Neural cell (in vitro differentiated cells): ENCODE results near the gene SWAP70. TPM values are rescaled to one million over a fixed set of nuclear protein-coding genes. Genes with fewer than 3 reads are reported as not detected.

Experiments
- H2AFZ ChIP-seq: fragments of 200-600, 300-800 bp; sonication (generic), shearing (Covaris generic); 2 replicates; pipeline ENCODE4 v1.6.0; 2014; ENCODE audit warnings: low read depth, mild to moderate bottlenecking, antibody characterized with exemption, low read length, moderate library complexity
- H3F3A ChIP-seq: fragments of 200-600 bp; shearing (Covaris generic); 2 replicates; pipeline ENCODE4 v1.6.1; 2016; ENCODE audit warnings: mild to moderate bottlenecking, moderate library complexity, mixed read lengths, antibody characterized with exemption, low read length; ENCODE audit not compliant: insufficient read depth, poor library complexity, severe bottlenecking
- H3K27ac ChIP-seq: fragments of 200-600, 300-800 bp; sonication (generic), shearing (Covaris generic); 2 replicates; pipeline ENCODE4 v1.5.1; 2014; ENCODE audit warnings: mild to moderate bottlenecking, low read length, moderate library complexity
- H3K27me3 ChIP-seq: fragments of 300-800, 200-600 bp; sonication (generic), shearing (Covaris generic); 2 replicates; pipeline ENCODE4 v1.6.0; 2014; ENCODE audit warnings: mild to moderate bottlenecking, low read depth, low read length, moderate library complexity; ENCODE audit not compliant: insufficient read depth
- H3K36me3 ChIP-seq: fragments of 300-800, 200-600 bp; sonication (generic), shearing (Covaris generic); 2 replicates; pipeline ENCODE4 v1.5.1; 2014; ENCODE audit warnings: mild to moderate bottlenecking, antibody characterized with exemption, low read length, moderate library complexity; ENCODE audit not compliant: insufficient read depth
- H3K4me2 ChIP-seq: fragments of 300-800, 200-600 bp; sonication (generic), shearing (Covaris generic); 2 replicates; pipeline ENCODE4 v1.6.0; 2014; ENCODE audit warnings: mild to moderate bottlenecking, low read length
- H3K4me3 ChIP-seq: fragments of 300-800, 200-600 bp; sonication (generic), shearing (Covaris generic); 2 replicates; pipeline ENCODE4 v1.5.1; 2014; ENCODE audit warnings: mild to moderate bottlenecking, low read length, moderate library complexity
- H3K79me2 ChIP-seq: fragments of 200-600 bp; shearing (Covaris generic); replicated peaks from 2 replicates; pipeline ENCODE4 v1.6.0; 2014; ENCODE audit warnings: mild to moderate bottlenecking, low read length, moderate library complexity; ENCODE audit not compliant: insufficient read depth
- H3K9ac ChIP-seq: fragments of 300-800, 200-600 bp; sonication (generic), shearing (Covaris generic); 2 replicates; pipeline ENCODE4 v1.6.1; 2016; ENCODE audit warnings: mild to moderate bottlenecking, low read length, mixed read lengths
- H3K9me2 ChIP-seq: fragments of 200-600 bp; shearing (Covaris generic); 2 replicates; pipeline ENCODE4 v1.6.1; 2016; ENCODE audit warnings: mild to moderate bottlenecking, low read length, mixed read lengths; ENCODE audit not compliant: insufficient read depth
- H3K9me3 ChIP-seq: fragments of 200-600, 300-800 bp; sonication (generic), shearing (Covaris generic); 2 replicates; pipeline ENCODE4 v1.6.1; 2016; ENCODE audit warnings: mild to moderate bottlenecking, mixed run types, low read length, moderate library complexity, mixed read lengths
- H4K20me1 ChIP-seq: fragments of 200-600 bp; shearing (Covaris generic); 2 replicates; pipeline ENCODE4 v1.6.1; 2016; ENCODE audit warnings: mild to moderate bottlenecking, mixed run types; ENCODE audit not compliant: insufficient read depth
- EP300 ChIP-seq: fragments of 450-650 bp; conservative IDR thresholded peaks from 2 replicates; pipeline ENCODE4 v1.6.1; 2014; ENCODE audit warnings: antibody characterized with exemption, mild to moderate bottlenecking, moderate library complexity; ENCODE audit not compliant: poor library complexity, severe bottlenecking
- EZH2 ChIP-seq: fragments of 200-600, 300-800 bp; shearing (Covaris generic), sonication (generic); IDR thresholded peaks from 2 replicates; pipeline ENCODE4 v1.6.1; 2014; ENCODE audit warnings: antibody characterized with exemption, low read length, borderline replicate concordance, mild to moderate bottlenecking; ENCODE audit not compliant: insufficient read depth, poor library complexity, severe bottlenecking
- MXI1 ChIP-seq: fragments of 450-650 bp; conservative IDR thresholded peaks from 2 replicates; pipeline ENCODE4 v1.6.1; 2014; ENCODE audit warnings: antibody characterized with exemption, mild to moderate bottlenecking; ENCODE audit not compliant: poor library complexity, severe bottlenecking
- POLR2AphosphoS5 ChIP-seq: IDR thresholded peaks from 2 replicates; pipeline ENCODE4 v1.6.1; 2012
- RAD21 ChIP-seq: fragments of 450-650 bp; conservative IDR thresholded peaks from 2 replicates; pipeline ENCODE4 v1.6.1; 2014; ENCODE audit warnings: antibody characterized with exemption, mild to moderate bottlenecking, moderate library complexity
- SMC3 ChIP-seq: fragments of 450-650 bp; conservative IDR thresholded peaks from 2 replicates; pipeline ENCODE4 v1.6.1; 2014; ENCODE audit warnings: antibody characterized with exemption, mild to moderate bottlenecking, moderate library complexity; ENCODE audit not compliant: poor library complexity
- TAF1 ChIP-seq: IDR thresholded peaks from 2 replicates; pipeline ENCODE4 v1.6.1; 2012; ENCODE audit warnings: low read depth
- polyA plus RNA-seq: library from polyadenylated mRNA; depleted of rRNA; stranded (reverse); fragments of >200 nt; gene quantifications from 2 replicates; pipeline ENCODE4 v1.2.3, GENCODE V29; 2014
- TF ChIP-seq, protein P1 (sequence below): fragments of 450-650 bp; IDR thresholded peaks from 2 replicates; pipeline ENCODE4 v1.5.1; 2014; ENCODE audit warnings: antibody characterized with exemption, mild to moderate bottlenecking, moderate library complexity; ENCODE audit not compliant: poor library complexity, severe bottlenecking
- TF ChIP-seq, protein P2 (sequence below): IDR thresholded peaks from 2 replicates; pipeline ENCODE4 v1.6.1; 2012; ENCODE audit warnings: borderline replicate concordance

The SWAP70 gene
- polyA plus RNA-seq, 1 donor from 2014 or later: 1.4 TPM

DNA sequence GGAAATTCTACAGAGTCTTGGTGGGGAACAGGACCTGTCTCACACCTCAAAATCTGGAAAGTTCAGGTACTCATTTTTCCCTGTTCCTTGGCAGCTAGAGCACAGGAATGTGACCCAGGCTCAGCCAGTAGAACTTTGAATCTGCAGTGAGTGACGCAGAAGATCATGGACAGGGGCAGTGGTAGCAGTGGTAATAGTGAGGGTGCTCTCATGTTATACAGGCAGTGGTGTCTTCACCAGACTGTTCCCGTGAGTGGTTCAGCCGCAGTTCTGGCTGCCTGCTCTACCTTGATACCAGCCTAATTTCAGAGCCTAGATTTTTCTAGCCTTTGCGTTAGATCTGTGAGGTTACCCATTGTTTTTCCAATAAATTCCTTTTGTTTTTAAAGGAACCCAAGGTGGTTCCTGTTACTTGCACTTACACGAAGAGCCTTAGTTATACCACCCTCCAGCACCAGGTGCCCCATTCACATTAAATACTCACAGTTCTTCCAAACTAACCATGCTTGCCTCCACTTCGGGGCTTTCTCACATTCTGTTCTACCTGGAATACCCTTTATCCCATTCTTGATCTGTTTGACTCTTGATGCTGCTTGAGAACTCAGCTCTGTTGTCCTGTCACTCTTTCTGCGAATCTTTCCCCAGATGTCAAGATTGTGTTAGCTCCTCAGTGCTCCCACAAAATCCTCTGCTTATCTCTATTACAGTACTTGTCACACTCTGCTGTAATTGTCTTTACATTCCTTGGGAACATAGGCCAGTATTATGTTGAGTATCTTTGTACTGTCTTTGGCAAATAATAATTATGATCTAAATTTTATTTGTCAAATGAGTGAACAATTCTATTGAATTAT, 47.8 kb downstream of the SWAP70 start:
- Histone ChIP-seq H3K9ac (no peak overlapping the region), H3K36me3 (no peaks in the 10 kb centered on the region), H3K27ac (no peak overlapping the region), H3K4me3 (no peak overlapping the region), H3K9me3 (no peaks in the 10 kb centered on the region), H3K79me2 (no peaks in the 10 kb centered on the region), H4K20me1 (no peaks in the 10 kb centered on the region), H3F3A (no peaks in the 10 kb centered on the region), H3K9me2 (no peaks in the 10 kb centered on the region), H3K4me2 (no peak overlapping the region), H2AFZ (no peak overlapping the region), H3K27me3 (no peaks in the 10 kb centered on the region)
- TF ChIP-seq RAD21: no peak
- TF ChIP-seq, protein P1, sequence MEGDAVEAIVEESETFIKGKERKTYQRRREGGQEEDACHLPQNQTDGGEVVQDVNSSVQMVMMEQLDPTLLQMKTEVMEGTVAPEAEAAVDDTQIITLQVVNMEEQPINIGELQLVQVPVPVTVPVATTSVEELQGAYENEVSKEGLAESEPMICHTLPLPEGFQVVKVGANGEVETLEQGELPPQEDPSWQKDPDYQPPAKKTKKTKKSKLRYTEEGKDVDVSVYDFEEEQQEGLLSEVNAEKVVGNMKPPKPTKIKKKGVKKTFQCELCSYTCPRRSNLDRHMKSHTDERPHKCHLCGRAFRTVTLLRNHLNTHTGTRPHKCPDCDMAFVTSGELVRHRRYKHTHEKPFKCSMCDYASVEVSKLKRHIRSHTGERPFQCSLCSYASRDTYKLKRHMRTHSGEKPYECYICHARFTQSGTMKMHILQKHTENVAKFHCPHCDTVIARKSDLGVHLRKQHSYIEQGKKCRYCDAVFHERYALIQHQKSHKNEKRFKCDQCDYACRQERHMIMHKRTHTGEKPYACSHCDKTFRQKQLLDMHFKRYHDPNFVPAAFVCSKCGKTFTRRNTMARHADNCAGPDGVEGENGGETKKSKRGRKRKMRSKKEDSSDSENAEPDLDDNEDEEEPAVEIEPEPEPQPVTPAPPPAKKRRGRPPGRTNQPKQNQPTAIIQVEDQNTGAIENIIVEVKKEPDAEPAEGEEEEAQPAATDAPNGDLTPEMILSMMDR: no peak
- no peak for TF ChIP-seq SMC3

DNA sequence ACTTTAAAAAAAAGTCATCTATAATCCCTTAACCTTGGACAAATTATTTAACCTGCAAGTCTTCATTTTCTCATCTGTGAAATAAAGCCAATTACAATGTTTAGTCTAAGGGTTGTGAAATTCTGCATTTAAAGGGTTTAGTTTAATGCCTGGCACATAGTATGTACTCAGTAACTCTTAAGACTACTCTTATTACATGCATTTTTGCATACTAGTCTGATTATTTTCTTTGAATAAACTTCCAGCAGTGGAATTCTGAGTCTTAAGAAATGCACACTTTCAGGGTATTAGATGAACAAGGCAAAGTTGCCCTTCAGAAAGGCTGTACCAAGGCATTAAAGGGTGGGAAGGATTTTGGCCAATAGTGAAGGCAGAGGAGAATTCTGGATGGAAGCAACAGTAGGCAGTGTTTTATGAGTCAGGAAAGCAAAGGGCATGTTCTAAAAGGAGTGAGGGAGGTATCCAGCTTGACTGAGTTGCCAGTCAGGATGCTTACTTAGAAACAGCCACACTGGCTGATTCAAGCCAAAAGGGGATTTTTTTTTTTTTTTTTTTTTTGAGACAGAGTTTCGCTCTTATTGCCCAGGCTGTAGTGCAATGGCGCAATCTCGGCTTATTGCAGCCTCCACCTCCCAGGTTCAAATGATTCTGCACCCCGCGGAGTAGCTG, 50.5 kb downstream of the SWAP70 start:
- Histone ChIP-seq H3K36me3 (no peaks in the 10 kb centered on the region), H3K79me2 (no peaks in the 10 kb centered on the region), H4K20me1 (no peaks in the 10 kb centered on the region), H3K4me2 (no peak overlapping the region), H3K27ac (no peak overlapping the region), H3K9ac (no peak overlapping the region), H3K9me2 (no peaks in the 10 kb centered on the region), H3K27me3 (no peaks in the 10 kb centered on the region), H3K9me3 (no peaks in the 10 kb centered on the region), H2AFZ (no peak overlapping the region), H3K4me3 (no peak overlapping the region), H3F3A (no peaks in the 10 kb centered on the region)
- no peak for TF ChIP-seq POLR2AphosphoS5
- no peak for TF ChIP-seq RAD21
- TF ChIP-seq MXI1: no peak
- TF ChIP-seq EZH2: no peak
- no peak for TF ChIP-seq SMC3
- TF ChIP-seq TAF1: no peak
- TF ChIP-seq, protein P1: no peak
- no peak for TF ChIP-seq EP300
- TF ChIP-seq, protein P2, sequence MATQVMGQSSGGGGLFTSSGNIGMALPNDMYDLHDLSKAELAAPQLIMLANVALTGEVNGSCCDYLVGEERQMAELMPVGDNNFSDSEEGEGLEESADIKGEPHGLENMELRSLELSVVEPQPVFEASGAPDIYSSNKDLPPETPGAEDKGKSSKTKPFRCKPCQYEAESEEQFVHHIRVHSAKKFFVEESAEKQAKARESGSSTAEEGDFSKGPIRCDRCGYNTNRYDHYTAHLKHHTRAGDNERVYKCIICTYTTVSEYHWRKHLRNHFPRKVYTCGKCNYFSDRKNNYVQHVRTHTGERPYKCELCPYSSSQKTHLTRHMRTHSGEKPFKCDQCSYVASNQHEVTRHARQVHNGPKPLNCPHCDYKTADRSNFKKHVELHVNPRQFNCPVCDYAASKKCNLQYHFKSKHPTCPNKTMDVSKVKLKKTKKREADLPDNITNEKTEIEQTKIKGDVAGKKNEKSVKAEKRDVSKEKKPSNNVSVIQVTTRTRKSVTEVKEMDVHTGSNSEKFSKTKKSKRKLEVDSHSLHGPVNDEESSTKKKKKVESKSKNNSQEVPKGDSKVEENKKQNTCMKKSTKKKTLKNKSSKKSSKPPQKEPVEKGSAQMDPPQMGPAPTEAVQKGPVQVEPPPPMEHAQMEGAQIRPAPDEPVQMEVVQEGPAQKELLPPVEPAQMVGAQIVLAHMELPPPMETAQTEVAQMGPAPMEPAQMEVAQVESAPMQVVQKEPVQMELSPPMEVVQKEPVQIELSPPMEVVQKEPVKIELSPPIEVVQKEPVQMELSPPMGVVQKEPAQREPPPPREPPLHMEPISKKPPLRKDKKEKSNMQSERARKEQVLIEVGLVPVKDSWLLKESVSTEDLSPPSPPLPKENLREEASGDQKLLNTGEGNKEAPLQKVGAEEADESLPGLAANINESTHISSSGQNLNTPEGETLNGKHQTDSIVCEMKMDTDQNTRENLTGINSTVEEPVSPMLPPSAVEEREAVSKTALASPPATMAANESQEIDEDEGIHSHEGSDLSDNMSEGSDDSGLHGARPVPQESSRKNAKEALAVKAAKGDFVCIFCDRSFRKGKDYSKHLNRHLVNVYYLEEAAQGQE: no peak
